Measurements from ENCODE around the gene GP9.
A peak's percentile ranks its signal among the peaks of the same experiment; 100 is the strongest.

- TF ChIP-seq CTCF (IDR thresholded peaks at IDR 0.05) (peak in 3 of 6 experiments; percentile 16 to 47 (median 29)), POLR2A (IDR thresholded peaks at IDR 0.05) (no peak)
Measured at GRCh38 chr3:129016356-129016719, 44.2 kb upstream of the GP9 start.
